ENCODE results near the gene RASEF.

The RASEF gene

DNA sequence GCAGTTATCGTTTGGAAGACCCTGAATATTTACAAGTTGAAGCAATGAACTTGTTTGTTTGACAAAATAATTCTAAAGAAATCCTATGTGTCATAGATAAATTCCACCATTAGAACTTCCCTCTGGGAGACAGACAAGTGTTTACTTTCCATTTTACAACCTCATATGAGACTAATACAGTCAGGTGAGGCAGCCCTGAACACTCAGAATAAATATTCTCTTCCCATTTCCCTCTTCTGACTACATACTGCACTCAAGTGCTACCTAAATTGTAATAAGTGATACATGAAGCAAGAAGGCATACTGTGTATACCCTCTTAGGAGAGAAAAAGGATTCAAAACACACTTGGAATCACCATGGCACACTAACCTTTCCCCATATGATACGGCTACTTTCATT, 6.8 kb downstream of the RASEF start:
- no peak for DNase-seq

DNA sequence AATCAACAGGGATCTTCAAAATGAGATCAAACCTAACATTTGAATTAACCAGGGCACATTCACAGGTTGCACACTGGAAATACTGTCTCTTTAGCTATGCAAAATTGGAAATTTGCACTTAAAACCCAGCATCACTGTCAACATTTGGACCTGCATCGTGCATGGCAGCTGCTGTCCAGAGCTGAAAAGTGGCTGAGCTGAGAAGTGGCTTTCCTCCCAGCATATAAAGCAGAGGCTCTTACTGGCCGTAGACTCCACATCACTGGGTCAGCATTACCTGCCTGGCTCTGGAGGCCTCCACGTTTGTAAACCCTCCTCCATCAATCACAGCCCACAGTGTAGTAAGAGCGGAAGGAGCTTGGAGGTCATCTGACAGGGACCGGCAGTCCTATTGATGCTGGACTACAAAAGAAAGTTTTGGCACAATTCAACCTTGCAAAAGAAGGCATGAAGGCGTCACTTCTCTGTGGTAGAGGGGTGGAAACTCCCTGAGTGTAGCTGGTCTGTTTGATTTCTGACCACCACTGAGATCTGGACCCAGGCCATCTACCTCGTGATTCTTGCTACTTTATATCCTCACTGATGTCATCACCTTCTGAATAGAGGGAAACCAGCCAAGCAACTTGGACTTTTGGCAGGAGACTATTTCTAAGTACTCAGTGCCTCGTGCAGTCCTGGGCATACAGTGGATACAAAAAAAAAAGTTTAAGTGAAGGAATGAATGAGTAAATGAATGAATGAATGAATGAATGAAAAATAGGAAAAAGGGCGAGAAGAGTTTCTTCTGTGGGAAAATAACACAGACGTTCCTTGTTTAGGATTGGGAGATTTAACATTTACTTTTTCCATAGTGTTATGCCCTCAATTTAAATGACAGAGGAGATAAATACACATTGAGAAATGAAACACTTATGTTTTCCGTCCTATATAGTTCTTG, 14.8 kb downstream of the RASEF start:
- no peak for DNase-seq

DNA sequence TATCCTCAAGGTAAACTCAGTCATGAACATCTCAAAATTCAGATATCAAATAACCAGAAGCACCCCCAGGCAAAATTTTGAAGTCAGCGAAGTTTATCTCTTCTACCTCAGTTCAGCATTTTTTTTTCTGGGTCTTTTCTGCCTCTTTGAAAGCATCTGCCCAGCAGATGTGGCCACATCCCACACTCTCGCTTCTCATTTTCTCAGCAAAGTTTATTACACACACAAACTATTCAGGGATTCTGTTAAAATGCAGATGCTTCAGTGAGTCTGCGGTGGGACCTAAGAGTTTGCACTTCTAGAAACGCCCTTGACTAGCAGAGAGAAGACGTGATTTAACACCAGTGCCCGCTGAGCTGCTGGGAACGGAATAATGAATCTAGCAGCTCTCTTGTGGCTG, 19.3 kb downstream of the RASEF start:
- DNase-seq: no peak

DNA sequence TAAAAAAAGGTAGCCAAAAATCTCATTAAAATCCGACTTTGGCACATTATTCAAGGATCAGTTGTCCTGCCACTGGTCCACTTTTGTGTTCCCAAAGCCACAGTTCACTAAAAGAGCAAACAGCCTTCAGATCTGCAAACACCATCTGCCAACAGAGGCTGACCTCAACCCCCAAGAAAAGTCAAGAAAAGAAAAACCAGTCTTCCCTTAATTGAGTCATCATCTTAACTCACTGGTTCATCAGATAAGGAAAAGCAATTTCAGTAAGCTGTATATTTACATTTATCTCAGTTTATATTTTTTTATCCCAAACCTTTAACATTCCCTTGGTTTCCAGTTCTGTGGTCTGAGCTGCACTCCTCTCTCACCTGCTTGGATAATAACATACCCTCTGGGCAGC, 21.2 kb downstream of the RASEF start:
- no peak for DNase-seq

DNA sequence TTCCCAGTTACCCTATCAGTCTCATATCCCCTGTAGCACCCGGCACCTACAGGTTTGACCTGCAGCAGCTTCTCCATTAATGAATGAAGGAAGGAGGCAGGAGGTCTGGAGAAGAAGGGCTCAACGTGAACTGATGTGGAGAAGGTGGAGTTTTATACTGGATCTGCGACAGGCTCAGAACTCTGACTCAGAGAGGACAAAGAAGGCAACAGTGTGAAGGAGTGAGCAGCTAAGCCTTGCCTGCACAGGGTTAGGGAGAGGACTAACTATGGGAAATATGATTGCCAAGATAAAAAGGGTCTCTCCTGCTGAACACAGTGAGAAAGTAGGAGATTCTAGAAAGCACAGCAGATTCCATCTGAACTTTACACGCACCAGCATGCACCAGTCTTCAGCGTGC, 23.6 kb downstream of the RASEF start:
- no peak for DNase-seq

DNA sequence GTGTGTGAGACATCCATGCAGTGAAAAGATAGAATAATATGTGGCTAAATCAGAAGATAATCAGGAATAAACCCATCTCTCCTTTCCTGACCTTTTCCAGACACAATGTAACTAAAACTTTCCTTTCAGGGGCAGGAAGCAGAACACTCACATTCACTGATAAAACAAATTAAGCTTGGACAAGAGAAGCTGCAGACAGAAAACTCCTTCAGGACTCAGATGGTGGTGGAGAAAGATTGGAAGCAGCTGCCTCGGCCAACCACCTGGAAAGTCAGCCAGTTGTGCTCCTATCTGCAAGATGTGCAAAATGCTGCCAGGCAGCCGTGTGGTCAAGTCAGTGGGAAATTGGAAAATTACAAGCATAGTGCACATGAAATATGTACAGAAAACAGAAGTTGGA, 26.9 kb downstream of the RASEF start:
- no peak for DNase-seq

DNA sequence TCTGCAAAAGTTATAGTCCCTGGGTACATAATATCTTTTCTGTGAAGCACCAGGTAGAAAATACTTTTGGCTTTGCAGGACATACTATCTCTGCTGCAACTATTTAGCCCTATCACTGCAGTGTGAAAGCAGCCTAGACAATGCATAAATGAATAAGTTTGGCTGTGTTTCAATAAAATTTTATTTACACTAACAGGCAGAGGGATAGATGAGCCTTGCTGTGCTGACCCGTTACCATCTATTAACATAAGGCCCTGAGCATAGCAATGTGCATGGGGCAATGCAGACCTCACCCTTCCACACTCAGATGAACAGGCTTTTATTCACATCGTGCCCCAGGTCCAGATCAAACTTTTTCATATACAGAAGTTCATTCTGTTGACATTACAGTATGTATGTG, 27.8 kb downstream of the RASEF start:
- DNase-seq: no peak

DNA sequence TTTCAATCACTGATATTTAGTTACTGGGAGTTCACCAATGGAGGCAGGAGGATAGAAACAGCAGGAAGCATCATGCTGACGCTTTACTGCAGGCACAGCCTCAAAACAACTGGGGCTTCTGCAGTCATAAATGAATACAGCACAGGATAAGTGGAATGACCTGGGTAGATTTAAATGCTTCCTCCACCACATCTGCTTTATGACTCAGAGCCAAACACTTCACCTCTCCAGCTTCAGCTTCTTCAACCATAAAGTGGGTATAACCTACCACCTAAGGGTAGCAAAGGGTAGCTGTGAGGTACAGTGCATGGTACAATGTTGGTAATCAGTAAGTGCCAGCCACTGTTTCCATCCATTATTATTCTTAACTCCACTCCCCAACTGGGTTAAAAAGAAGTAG, 28.4 kb downstream of the RASEF start:
- no peak for DNase-seq

DNA sequence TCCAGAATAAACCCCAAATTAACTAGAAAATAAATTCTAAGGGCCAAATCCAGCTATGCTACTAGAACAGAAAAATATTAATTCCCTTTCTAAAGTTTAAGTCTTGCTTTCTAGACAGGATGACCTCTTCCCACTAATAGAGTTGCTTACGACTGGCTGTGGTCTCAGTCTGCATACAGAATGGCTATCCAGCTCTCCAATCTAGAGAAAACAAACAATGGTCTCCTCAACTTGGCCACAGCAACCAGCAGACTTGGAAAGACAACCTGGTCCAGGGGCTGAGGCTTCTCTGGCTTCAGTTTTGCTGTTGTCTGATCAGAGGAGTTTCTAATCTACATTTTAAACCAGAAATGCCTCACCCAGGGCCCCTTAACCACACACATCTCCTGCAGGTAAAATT, 28.9 kb downstream of the RASEF start:
- no peak for DNase-seq

DNA sequence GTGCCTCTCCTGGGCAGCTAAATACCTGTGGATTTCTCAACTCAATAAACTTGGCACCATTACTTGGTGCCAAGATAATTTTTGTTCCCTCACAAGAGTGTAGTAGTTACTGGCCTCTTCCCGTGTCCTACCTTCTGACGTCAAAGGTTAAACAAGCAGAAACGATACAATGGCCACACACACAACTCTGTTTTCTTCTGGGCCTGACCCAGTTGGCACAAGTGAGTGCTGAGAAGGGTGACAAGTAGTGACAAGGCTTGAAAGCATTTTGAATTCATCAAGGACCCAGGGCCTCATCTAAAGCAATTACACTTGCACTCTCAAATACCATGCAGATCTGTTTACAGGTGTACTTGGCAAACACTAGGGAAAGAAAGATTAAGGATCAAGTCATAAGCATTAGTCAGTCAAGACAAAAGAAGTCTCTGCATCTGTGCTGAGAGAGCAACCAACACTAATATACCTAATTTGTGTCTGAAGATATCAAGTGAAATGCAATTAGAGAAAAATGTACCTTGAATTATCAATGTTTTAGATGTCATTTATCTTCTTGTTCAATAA, 30.8 kb downstream of the RASEF start:
- DNase-seq: no peak

DNA sequence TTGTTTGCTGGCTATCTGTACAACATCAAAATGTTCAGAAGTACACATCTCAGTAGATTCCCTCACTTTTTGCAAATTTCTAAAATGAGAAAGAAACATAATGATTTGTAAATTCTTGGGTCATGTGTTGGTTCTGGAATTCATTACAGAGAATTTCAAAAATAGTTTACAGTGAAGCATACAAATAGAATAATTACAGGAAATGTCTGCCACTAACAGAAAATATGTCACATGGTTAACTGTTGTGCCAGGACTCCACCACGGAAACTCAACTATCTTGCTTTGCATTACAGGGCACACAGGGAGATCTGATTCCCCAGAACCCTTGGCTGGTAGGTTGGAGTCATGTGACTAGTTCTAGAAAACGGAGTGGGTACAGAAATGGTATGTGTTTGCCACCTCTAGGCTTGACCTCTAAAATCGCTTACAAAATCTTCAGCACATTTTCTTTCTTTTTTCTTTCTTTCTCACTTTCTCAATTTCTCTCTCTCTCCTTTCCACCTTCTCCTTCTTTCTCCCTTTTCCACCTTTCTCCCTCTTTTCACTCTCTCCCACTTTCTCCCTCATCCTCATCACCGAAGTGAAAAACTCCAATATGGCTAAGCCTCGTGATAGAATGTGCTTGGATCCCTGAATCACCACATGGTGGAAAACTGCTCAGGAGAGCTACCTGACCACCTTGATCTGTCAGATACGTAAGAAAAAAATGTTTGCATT, 32.4 kb downstream of the RASEF start:
- DNase-seq: no peak

DNA sequence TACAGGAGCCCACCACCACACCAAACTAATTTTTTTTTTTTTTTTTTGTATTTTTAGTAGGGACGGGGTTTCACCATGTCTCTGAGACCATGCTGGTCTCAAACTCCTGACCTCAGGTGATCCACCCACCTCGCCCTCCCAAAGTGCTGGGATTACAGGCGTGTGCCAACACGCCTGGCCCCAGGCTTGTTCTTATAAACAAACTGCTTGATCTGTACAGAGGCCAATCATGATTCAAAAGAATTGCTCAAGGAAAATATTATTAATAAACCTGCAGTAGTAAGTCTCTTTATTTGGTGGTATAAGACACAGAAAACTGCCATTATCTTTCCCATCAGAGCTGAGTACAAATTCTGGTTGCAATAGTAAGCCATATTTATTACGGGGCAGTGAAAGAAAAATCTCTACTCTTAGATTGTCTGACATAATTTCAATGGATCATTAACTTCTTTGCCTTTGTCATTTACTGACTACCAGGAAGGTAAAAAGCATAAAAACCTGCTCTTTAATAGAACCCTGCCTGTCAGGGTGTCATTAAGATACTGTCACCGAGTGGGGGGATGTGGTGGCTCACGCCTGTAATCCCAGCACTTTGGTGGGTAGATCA, 33.3 kb downstream of the RASEF start:
- DNase-seq: no peak

DNA sequence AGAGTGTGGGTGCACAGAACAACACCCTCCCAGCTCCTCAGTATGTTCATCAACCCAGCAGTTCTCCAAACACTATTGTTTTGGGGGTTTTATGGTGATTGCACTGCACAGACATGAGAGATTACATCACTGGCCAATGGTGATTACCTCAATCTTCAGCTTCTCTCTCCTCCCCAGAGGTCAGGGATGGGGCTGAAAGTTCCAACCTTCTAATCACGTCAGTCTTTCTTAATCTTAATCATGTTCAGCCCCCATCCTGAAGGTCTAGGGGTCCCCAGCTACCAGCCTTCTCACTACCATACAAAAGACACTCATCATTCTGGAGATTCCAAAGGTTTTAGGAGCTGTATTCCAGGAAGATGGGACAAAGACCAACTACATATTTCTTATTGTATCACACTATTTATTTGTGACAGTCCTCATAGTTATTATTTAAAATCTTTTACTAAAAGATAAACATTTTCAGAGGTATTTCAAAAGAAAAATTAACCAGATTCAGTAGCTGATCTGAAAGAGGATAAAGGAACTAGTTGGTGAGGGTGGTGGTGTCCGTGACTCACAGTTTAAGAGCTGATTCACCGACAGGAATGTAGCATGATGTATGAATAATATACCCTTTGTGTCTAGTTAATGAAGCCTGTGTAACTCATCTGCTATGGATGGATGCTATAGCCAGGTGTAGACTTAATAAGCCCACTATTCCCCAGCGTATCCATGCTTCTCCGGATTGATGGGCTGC, 35.6 kb downstream of the RASEF start:
- no peak for DNase-seq

DNA sequence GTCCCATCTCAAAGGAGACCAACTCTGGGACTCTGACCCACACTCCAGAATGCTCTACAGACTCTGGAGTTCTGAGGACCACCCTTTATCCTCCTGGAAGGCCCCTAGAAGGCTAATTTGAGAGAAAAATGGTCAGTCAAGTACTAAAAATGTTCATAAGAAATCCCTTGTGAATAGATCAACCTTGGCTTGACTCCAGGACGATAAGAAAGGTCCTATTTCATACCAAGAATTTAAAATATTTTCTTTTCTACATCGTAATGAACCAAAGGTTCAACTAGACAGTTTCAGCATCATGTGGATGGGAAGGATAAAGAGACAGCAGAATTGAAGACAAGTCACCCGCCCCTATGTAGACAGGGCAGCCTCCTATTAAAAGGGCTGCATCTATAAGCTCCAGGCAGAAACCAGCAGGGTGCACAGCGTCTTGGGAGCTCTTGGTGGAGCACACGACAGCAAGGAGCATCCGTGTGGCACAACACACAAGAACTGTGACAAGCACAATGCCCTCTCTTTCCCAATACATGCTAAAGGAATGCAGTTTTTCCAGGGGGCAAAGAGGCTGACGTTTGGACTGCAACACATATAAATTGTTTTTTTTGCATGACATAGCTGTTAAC, 38.3 kb downstream of the RASEF start:
- no peak for DNase-seq

DNA sequence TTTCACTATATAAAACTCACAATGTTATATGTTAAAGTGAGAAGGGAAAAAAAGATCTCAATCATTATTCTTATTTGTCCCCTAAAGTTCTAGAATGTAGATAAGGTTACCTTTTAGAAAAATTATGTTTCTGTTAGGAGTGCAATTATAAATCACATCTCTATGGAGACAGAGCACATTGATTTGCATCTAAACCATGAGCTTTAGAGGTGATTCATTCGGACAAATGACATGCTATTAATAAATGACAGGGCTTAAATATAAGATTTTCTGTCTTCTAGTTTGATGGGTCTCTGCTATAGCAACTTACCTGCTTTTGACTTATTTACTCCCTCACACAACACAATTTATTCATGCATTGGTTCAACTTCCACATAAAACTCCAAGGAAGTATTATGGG, 39.8 kb downstream of the RASEF start:
- no peak for DNase-seq

DNA sequence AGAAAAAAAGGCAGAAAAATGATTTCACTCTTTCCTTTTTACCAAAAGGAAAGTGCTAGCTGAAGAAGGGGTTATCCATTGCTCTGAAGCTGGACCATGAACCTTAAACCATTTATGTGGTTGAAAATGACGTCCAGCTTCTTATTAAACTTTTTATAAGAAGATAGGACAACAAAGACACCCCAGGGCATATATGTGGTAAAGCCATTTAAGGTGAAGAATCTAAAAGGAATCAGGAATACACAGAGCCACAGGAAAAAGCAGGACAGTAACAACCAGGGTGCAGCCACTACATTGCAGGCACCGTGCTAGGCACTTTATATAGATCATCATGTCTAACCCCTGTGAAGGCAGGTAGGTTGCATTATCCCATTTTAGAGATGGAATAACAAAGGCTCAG, 42.1 kb downstream of the RASEF start:
- DNase-seq: no peak

DNA sequence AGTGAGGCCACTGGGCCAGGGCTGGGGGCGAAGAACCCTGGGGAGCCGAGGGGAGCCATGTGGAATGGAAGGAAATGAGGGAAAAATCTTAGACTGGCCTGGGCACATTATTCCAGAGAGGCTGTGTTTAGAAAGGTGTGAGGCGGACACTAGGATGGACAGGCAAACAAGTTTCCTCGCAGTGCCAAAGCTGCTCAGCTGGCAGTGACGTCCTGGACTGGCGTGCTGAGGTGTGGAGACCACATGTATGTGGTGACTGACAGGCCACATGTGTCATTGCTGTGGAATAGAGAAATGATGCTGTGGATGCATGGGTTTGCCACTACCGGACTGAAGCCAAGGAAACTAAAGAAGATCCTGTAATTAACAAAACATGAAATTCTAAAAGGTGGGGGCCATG, 42.6 kb downstream of the RASEF start:
- no peak for DNase-seq

DNA sequence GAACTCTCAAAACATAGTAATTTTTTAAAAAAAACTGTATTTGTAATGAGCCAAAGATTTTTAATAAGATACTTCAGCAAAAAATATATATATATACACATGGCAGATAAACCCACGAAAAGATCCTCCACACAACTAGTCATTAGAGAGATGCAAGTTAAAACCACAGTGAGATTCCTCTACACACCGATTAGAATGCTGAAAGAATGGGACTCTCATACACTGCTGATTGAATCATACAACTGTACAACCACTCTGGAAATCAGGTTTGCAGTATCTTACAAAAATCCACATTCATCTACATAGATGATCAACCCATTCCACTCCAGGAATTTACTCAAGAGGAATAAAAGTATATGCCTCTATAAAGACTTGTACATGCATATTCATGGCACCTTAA, 43.7 kb downstream of the RASEF start:
- DNase-seq: no peak

DNA sequence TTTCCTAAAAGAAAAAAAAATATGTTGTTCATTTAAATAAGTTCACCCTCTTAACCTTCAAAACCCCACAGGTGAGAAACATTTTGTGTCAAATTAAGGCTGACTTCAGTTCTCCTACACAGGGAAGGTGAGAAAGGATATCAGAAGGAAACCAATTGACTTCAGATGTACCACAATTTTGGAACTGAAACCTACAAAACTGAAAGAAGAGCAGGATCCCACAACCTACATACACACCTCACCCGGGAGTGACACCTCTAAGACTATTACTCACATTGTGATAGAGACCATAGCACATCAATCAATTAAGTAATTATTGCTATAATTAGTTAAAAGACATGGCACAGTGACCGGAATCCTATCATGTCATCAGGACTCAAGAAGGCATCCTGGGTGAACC, 47.0 kb downstream of the RASEF start:
- no peak for DNase-seq

DNA sequence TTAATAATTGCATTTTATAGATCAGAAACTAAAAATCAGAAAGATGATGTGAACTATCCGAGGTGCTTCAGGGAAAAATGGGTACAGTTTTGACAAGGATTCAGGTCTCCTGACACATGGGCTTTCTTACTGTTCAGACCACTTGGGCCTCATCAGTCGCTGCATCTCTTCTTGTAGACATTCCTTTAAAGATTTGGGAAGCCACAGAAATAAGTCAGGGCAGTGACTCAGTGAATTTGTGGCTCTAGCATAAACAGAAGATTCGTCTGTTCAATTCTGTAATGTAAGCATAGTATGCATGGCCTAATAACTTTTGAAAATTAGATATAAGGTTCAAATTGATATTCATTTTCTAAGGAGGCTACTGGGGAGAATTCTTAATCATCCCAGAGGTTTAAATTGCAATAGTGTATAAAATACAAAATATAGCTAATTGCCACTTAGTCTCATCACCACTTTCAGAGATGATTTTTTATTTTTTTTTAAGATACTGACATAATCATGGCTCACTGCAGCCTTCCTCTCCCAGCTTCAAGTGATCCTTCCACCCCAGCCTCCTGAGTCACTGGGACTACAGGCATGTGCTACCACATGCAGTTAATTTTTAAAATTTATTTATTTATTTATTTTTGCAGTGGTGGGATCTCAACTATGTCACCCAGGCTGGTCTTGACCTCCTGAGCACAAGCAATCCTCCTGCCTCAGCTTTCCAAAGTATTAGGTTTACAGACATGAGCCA, 48.9 kb downstream of the RASEF start:
- no peak for DNase-seq

DNA sequence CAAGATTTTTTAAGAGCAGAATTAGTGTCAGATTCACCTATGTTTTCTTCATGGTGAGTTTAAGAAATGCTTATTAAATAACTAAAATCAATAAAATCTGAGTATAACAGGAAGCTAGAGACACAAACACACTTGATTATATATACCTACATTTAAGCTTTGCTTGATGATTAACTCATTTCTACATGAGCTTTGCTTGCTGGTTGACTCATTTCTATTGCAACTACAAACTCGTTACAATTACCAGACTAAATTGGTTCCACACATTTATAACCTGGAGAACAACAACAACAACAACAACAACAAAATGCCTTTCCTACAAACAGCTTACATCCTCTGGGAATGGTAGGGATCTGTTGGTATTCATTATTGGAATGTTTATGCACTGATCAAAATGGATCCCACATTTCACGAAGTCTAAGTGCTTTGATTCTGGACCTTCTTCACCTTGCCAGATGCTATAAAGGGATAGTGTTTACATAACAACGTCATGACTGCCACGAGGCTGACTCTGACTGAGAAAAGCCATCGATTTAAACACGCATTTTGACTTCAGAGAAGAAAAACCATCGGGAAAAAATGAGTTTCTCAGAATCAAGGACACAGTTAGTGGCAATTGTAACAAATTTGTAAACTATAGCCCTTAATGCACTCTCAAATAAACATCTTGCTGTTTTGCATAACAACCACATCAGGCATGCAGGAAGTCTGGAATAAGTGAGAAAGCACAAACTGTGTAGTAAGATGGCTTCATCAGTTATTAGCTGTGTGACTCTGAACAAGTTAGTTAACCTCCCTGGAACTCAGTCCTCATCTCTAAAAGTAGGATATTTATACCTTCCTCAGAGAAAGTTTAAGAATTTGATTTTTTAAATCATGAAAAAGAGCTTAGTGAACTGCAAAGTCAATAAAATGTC, 49.8 kb downstream of the RASEF start:
- no peak for DNase-seq

All from activated CD4-positive, alpha-beta T cell treated with anti-CD3 and anti-CD28 coated beads, Interleukin-2, amount 50 U/mL, for 4 hours (primary cell).